HFFc6 (cell line): ENCODE data around the gene SUCLG1. TPM values are rescaled to one million over a fixed set of nuclear protein-coding genes. Genes with fewer than 3 reads are reported as not detected.

Experiments
- DNase-seq: peaks from one replicate; pipeline ENCODE4 v3.0.0-alpha.2; 2018
- H3K27ac Mint-ChIP-seq: 2 replicates; pipeline ENCODE4 v1.8.0; 2020; ENCODE audit warnings: mild to moderate bottlenecking, mixed read lengths
- H3K27me3 Mint-ChIP-seq: 2 replicates; pipeline ENCODE4 v1.8.0; 2021; ENCODE audit warnings: mild to moderate bottlenecking, moderate library complexity, mixed read lengths; ENCODE audit not compliant: insufficient read depth
- H3K36me3 Mint-ChIP-seq: 2 replicates; pipeline ENCODE4 v1.8.0; 2021; ENCODE audit warnings: low read depth, mixed read lengths
- H3K4me1 Mint-ChIP-seq: 2 replicates; pipeline ENCODE4 v1.8.0; 2020; ENCODE audit warnings: low read depth, mixed read lengths
- H3K4me3 Mint-ChIP-seq: 2 replicates; pipeline ENCODE4 v1.8.0; 2020; ENCODE audit warnings: mild to moderate bottlenecking, moderate library complexity, mixed read lengths
- H3K9me3 Mint-ChIP-seq: 2 replicates; pipeline ENCODE4 v1.8.0; 2020; ENCODE audit warnings: mild to moderate bottlenecking, mixed read lengths
- total RNA-seq, 6 experiments: library from RNA; stranded (reverse); fragmentation: NEBNext Ultra II Directional; extraction: Animal tissue kit (Norgen Biotek cat#: 25700); gene quantifications; 2 replicates in 1 of 6; 3 replicates in 5 of 6; pipeline ENCODE4 v1.2.3, GENCODE V29; 2021
- TF ChIP-seq, protein P1 (sequence below): fragments of 200-600 bp; sonication (generic); IDR thresholded peaks from 2 replicates; pipeline ENCODE4 v1.5.0; 2021; ENCODE audit warnings: antibody characterized with exemption, mild to moderate bottlenecking

Gene SUCLG1
- total RNA-seq, 6 experiments from 2014 or later: 72.5 to 84.9 (median 79.2) TPM

- TF ChIP-seq, protein P1, sequence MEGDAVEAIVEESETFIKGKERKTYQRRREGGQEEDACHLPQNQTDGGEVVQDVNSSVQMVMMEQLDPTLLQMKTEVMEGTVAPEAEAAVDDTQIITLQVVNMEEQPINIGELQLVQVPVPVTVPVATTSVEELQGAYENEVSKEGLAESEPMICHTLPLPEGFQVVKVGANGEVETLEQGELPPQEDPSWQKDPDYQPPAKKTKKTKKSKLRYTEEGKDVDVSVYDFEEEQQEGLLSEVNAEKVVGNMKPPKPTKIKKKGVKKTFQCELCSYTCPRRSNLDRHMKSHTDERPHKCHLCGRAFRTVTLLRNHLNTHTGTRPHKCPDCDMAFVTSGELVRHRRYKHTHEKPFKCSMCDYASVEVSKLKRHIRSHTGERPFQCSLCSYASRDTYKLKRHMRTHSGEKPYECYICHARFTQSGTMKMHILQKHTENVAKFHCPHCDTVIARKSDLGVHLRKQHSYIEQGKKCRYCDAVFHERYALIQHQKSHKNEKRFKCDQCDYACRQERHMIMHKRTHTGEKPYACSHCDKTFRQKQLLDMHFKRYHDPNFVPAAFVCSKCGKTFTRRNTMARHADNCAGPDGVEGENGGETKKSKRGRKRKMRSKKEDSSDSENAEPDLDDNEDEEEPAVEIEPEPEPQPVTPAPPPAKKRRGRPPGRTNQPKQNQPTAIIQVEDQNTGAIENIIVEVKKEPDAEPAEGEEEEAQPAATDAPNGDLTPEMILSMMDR: no peak
- peaks cover 1% of the 10 kb centered on the region; the same call in 1 of the 2 replicates for H3K27me3 Mint-ChIP-seq
- DNase-seq: no peak
- peaks cover 31% of the 10 kb centered on the region for H3K4me1 Mint-ChIP-seq
- no peaks in the 10 kb centered on the region for H3K9me3 Mint-ChIP-seq
- H3K36me3 Mint-ChIP-seq: no peaks in the 10 kb centered on the region
- H3K4me3 Mint-ChIP-seq: no peak overlapping the region
- no peak overlapping the region for H3K27ac Mint-ChIP-seq
These were observed 2.2 kb upstream of the SUCLG1 start for GRCh38 chr2:84461310-84461709.

DNA sequence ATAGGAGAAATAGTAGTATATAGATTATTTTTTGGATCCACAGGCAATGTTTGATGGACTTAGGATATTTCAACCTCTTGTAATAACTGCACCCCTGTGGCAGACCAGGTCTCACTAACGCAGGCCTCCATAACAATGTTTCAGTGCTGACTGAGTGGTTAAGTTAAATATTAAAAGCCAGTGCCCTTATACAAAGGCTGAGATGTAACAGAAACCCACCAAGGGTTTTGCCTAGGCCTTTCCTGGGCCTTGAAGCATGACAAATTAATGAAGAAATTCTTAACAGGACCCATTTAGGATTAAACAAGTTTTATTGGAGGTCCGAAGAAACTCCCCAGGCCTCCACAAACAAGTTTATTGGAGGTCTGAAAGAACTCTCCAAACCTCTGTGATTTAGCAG lies 1.6 kb upstream of the SUCLG1 start:
- TF ChIP-seq, protein P1: no peak
- Mint-ChIP-seq H3K9me3 (no peaks in the 10 kb centered on the region), H3K4me1 (peaks cover 31% of the 10 kb centered on the region), H3K27me3 (peaks cover 1% of the 10 kb centered on the region; the same call in 1 of the 2 replicates), H3K27ac (no peak overlapping the region), H3K36me3 (no peaks in the 10 kb centered on the region), H3K4me3 (no peak overlapping the region)
- no peak for DNase-seq

- no peaks in the 10 kb centered on the region for H3K9me3 Mint-ChIP-seq
- no peaks in the 10 kb centered on the region for H3K36me3 Mint-ChIP-seq
- H3K4me1 Mint-ChIP-seq: peaks cover 31% of the 10 kb centered on the region
- peak overlapping the region; percentile 99; the same call in 1 of the 2 replicates for H3K27ac Mint-ChIP-seq
- peaks cover 1% of the 10 kb centered on the region; the same call in 1 of the 2 replicates for H3K27me3 Mint-ChIP-seq
- no peak for DNase-seq
- H3K4me3 Mint-ChIP-seq: peak overlapping the region; percentile 98
- TF ChIP-seq, protein P1: no peak
These were observed 907 bp upstream of the SUCLG1 start for GRCh38 chr2:84459944-84460429.

- peaks cover 1% of the 10 kb centered on the region; the same call in 1 of the 2 replicates for H3K27me3 Mint-ChIP-seq
- H3K36me3 Mint-ChIP-seq: no peaks in the 10 kb centered on the region
- peaks cover 31% of the 10 kb centered on the region for H3K4me1 Mint-ChIP-seq
- H3K9me3 Mint-ChIP-seq: no peaks in the 10 kb centered on the region
- H3K4me3 Mint-ChIP-seq: peak overlapping the region; percentile 98
- H3K27ac Mint-ChIP-seq: peak overlapping the region; percentile 99
- TF ChIP-seq, protein P1: no peak
- DNase-seq: no peak
These were observed 496 bp downstream of the SUCLG1 start for GRCh38 chr2:84458551-84459017.

- TF ChIP-seq, protein P1: no peak
- H3K4me1 Mint-ChIP-seq: peaks cover 31% of the 10 kb centered on the region
- peak overlapping the region; percentile 98 for H3K4me3 Mint-ChIP-seq
- DNase-seq: no peak
- H3K9me3 Mint-ChIP-seq: no peaks in the 10 kb centered on the region
- H3K27ac Mint-ChIP-seq: no peak overlapping the region; the same call in 1 of the 2 replicates
- peaks cover 1% of the 10 kb centered on the region; the same call in 1 of the 2 replicates for H3K27me3 Mint-ChIP-seq
- H3K36me3 Mint-ChIP-seq: no peaks in the 10 kb centered on the region
These were observed 1.4 kb downstream of the SUCLG1 start for GRCh38 chr2:84457686-84458085.
